ENCODE results near the gene FMN2.
"Not testable (repeated sequence)": the region's sequence is repeated elsewhere in the genome, so short reads cannot be mapped to it uniquely, and the experiment has no call there.

Gene FMN2

DNA sequence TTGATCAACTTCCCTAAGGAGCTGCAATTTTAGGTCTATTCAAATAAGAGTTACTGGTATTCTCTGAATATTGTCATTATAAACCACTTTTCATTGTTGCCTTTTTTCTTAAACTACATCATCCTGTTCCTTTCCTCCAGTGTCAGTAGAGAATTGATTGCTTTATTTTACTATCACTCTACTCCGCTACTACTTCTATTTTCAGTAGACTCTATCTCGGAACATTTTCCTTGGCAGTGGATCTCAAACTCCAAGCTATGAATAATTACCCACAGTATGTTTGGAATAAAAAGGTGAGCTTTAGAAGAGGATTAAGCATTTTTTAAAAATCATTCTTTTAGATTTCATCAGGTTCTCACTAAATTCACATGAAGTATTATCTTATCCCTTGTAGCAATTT is 295.4 kb downstream of the FMN2 start:
- no peak for DNase-seq

DNA sequence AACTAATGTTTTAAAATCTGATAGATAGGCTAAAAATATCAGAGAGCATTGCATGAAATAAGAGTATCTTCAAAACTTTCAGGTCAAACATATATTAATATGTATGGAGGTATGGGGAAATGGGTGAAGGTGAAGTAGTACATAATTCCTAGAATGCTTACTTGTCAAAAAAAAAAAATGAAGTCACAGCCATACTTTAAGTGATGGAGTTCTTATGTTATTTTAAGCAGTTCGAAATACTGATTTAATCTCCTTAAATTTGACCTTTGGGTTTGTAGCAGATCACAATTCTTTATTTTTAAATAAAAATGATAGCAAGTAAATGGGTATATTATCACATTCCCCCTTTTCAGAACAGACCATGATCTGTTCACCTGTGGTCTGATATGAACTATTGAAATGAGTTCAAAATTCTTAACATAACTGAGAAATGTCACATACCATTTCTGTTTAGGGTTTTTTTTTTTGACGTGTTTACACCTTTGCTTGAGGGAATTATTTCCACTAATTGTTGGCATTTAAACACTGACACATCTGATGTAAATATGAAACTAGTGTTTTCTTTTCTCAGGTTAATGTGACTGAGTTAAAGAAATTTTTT is 300.1 kb downstream of the FMN2 start:
- no peak for DNase-seq

DNA sequence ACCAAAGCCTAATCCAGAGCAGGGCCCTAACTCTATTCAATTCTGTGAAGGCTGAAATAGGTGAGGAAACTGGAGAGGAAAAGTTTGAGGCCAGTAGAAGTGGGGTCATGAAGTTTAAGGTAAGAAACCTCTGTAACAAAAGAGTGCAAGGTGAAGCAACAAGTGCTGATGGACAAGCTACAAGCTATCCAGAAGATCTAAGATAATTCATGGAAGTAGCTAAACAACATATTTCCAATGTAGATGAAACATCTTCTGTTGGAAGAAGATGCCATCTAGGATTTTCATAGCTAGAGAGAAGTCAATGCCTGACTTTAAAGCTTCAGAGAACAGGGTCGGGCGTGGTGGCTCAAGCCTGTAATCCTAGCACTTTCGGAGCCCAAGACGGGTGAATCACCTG is 302.7 kb downstream of the FMN2 start:
- DNase-seq = no peak

DNA sequence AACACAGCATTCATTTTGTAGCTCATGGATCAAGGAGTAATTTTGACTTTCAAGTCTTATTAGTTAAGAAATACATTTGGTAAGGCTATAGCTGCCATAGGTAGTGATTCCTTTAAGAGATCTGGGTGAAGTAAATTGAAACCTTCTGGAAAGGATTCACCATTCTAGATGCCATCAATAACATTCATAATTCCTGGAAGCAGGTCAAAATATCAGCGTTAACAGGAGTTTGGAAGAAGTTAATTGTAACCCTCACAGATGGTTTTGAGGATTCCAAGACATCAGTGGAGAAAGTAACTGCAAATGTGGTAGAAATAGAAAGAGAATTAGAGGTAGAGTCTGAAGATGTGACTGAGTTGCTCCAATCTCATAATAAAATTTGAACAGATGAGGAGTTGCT is 303.7 kb downstream of the FMN2 start:
- no peak for DNase-seq

DNA sequence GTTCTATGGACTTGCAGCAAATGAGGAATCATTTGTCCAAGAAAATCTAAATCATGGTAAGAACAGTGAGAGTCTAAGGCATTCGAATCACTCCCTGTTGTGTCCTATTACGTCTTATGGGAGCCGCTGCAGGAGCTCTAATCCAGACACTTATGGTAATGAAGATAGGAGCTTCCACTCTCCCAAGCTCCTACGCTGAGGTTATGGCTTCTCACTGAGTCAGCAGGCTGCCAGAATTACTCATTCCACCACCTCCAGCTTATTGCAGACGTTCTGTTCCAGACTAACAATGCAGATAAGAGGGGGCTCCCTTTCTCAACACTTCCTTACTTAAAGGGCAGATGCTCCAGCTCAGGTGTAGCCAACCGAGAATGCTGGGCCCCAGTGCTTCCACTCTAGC is 307.7 kb downstream of the FMN2 start:
- no peak for DNase-seq

DNA sequence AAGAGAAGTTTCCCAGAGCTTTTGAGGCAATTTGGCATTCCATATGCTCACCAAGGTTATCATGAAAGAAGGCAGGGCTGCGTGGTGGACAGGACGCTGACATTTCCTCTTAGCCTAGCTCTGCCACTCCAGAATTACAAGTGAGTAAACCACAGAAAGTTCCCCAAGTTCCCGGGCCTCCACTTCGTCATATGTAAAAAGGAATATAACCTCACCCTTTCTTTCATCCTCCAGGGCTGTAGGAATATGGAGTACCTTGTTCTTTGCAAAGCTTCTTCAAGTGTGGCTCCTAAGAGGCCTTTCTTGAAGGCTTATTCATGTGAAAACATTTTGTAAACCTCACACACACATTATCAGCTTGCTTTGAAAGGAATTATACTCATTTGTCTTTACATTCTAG is 310.0 kb downstream of the FMN2 start:
- DNase-seq = no peak

DNA sequence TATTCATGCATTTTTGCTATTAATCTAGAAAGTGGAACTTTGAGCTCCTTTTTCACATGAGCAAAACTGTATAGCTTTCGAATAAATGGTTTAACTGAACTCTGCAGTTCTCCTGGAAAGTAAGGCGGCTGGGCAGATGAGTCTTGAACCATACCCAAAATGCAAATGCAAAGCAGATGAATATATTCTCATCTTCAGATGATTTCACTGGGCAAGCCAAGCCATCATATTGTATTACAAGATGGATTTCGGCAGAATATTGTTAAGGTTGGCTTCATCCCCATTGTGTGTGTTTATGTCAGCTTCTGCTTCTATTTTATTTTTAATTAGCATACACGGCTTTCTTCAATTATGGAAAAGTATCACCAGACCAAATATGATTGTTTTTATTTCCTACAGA is 310.6 kb downstream of the FMN2 start:
- DNase-seq = no peak

DNA sequence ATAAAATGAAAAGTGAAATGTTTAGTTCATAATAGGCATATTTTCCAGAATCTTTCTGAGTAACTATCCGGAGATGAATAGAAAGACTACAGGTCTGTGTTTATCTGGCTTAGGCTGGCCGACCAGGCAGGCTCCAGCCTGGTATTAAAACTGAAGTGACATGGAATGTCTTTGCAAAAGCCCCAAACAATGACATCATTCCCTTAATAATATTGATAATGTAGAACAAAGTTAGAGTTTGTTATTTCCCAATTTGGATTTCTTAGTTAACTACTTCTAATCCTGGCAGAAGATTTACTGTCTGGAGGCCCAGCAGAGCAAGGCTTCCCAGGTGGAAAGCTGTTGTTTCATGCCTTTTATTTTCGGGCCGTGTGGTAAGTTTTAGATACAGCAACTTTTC is 312.6 kb downstream of the FMN2 start:
- no peak for DNase-seq

DNA sequence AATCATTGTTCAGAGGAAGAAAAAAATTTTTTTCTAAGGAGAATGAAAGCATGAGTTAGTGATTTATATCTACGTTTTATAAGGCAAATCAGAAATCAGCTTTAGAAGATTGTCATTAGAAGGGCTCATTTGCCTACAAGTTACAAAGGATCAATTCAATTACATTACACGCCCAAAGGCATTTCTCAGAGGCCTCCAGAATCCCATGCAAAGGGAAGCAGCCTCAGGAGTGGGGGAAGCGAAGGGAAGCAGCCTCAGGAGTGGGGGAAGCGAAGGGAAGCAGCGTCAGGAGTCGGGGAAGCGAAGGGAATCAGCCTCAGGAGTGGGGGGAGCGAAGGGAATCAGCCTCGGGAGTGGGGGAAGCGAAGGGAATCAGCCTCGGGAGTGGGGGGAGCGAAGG is 314.1 kb downstream of the FMN2 start:
- no peak for DNase-seq

DNA sequence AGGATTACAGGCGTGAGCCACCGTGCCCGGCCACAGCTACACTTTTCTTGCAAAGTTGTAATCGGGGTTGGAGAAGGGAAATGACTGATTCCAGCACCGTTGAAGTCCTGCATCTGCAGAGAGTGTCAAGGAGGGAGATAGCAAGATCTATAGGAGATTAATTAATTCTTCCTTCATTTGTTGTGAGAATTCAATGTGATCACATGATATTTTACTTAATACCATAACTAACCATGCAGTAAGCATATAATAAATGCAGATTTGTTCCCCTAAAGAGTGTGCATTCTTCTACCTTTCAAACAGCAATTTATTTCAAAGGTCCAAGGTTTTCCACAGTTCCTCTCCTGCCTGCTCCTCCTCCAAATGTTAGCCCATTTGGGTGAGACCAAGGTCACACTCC is 315.7 kb downstream of the FMN2 start:
- no peak for DNase-seq

DNA sequence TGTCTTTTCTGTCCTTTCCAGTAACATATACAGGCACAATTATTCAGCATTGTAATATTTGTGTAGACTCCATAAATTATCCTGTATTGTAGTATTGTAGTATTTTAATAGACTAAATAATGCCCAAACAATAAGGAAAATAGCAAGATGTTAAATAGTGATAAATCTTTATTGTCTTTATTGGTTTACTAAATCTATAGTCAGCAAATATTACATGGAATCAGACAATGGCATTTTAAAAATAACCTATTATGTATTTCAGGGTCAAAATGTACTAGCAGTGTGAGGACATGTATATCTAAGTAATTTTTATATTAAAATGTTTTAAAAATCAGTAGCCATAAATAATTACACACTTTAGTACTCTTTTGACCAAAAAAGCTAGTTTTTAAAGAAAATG is 317.9 kb downstream of the FMN2 start:
- DNase-seq = no peak

DNA sequence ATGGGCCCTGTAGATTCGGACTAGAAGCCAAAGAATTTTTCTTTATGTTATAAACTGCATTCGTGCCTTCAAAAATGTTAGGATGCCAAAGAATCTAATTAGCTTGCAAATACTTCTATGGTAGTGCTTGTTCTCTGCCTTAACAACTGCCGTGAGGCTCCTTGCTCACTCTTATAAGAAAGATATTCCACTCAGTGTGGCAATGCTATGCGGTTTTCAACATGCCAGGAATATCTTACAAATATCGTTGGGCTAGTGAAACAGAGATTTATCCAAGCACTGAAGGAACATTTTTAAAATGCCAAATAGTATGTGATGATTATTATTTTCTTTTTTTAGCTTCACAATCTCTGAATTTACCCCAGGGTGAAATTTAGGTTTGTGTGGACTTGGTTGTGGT is 322.0 kb downstream of the FMN2 start:
- no peak for DNase-seq

DNA sequence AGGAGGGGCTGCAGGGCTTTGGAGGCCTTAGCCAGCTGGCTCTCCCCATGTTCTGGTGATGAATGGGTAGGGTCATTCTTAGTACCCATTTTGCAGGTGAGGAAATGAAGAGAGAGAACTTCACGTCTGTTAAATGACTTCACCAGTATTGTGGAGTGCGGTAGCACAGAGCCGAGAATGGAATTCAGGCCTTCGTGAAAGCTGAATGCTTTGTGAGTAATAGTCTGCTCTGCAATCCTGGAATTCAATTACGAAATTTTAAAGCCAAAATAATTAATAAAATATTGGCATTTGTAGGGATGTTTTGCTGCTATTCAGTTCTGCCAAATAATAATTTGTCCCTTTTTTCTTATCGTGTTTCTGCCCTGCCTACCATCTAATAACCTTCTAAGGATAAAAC is 322.6 kb downstream of the FMN2 start:
- DNase-seq = no peak

DNA sequence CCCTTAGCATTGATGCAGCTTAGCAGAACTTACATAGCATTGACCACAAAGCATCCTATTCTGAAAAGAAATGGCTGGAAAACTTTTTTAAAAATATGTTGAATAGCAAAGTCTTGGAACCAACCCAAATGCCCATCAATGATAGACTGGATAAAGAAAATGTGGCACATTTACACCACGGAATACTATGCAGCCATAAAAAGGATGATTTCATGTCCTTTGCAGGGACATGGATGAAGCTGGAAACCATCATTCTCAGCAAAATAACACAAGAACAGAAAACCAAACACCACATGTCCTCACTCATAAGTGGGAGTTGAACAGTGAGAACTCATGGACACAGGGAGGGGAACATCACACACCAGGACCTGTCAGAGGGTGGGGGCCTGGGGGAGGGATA is 323.3 kb downstream of the FMN2 start:
- not testable (repeated sequence) for DNase-seq

DNA sequence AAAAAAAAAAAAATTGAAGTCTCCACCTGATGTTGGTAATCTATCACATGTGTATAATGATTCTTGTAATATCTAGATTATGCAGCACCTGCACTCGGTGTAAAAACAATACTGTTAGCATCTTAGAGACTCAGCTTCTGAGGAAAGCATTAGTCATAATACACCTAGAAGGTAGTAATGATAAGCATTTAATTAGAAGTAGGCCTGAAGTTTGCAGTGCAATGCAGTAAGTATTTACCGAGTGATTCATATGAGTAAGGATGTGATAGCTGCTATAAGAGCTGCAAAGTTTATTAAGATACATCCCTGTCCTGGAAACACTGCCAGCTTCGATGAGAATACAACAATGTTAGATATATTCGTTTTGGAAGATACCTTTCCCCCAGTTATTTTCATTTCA is 323.8 kb downstream of the FMN2 start:
- no peak for DNase-seq

DNA sequence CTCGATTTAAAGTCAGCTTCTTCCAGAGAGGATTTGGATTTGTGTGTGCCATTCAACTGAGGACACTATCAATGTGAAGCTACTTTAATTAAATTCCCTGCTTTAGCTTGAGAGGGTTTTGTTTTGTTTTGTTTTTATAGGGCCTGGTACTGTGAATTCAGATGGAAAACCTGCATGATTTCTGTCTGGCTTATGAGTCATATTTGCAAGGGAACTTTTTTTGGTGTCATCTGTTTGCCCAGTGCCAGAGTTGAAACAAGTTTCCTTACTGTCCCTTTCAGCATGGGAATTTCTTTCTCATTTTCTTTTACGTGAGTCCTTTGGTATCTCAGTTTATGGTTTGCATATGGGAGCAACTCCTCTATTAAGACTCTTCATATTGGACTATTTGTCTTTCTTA is 325.6 kb downstream of the FMN2 start:
- no peak for DNase-seq

DNA sequence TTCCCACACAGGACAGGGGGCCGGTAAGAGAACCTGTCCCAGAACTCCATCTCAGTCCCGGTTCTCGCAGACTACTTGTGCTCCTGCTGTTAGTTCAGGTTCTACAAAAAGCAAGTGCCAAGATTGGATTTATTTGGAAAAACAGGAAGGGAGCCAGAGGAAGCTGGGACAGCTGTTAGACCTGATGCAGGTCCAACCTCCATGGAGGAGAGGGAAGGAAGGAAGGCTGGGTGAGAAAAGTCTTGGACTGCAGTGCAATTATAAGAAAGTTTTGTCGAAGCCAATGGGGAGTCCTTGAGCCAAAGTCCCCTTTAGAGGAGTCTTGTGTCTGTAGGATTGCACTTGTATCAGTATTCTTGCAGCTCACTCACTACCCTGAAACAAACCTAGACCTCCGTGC is 329.1 kb downstream of the FMN2 start:
- DNase-seq = no peak

DNA sequence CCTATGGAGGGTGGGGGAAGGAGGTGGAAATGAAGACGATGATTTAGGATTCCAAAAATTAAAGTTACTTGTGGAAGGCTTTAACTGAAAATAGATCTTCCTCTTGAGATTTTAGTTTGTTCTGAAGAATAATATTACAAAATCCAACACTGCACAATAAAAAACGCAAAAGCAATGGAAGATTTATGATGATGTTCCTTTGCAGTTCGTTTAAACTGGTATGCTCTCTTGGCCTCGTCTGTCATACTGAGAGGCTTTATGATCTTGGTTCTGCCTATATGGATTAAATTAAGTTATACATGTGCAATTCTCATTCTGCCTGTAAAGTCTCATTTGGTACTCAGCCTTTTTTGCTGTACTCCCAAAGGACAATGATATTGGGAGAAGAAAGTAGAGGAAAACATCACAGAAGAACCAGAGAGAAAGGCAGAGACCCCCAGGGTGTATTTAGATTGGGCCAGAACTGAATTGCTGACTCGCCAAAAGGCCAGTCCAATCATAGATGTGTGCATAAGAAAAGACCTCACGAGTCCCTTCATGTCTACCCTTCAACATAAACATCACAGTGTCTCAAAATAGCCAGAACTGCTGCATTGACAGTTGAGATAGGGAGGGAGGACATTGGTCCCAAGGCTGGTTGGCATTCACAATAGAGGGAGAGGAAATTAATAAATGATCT is 331.7 kb downstream of the FMN2 start:
- DNase-seq = no peak

DNA sequence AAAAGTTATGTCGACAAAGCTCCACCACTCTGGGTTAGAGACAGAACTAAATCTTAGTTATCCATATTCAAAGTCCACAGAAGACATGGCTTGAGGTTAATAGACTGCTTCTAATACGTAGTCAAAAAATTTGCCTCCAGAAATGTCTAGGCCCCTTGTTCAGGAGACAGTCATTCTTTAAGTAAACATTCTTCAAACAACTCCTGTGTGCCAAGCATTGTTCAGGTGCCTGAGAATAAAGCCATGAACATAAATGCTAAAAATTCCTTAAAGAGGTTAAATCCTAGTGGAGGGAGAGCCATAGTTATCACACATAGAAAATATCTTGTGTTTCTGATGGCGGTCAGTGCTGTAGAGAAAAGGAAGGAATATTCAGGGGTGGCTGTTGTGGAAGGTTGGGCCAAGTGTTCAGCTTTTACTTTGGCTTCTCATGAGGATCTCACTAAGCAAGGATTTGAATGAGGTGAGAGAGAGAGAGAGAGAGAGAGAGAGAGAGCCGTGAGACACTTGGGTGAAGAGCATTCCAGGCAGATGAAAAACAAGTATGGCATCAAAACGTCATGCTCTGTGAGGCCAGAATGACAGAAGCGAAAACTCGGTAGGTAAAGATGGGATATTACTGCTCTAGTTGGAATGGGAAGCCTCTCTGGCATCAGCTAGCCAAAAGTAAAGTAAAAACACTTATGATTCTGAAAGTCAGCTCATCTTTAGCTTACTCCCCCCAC is 333.2 kb downstream of the FMN2 start:
- DNase-seq = no peak

DNA sequence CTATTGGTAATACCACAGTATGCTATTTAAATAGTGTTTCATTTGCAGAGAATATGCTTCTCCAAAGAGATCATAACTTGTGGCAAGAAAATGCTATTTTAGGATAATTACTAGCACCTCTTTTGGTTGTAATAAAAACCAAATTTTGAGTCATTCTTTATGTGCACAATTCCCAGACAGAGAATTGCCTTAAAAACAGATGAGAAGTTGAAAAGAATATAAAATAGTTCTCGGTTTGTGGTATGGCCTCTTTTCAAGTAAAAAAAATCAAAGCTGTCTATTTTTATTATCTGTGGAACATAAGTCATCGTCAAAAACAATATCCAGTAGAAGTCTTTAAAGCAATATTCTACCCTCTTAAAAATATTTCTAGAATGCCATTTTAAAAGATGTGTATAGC is 334.4 kb downstream of the FMN2 start:
- DNase-seq = no peak

DNA sequence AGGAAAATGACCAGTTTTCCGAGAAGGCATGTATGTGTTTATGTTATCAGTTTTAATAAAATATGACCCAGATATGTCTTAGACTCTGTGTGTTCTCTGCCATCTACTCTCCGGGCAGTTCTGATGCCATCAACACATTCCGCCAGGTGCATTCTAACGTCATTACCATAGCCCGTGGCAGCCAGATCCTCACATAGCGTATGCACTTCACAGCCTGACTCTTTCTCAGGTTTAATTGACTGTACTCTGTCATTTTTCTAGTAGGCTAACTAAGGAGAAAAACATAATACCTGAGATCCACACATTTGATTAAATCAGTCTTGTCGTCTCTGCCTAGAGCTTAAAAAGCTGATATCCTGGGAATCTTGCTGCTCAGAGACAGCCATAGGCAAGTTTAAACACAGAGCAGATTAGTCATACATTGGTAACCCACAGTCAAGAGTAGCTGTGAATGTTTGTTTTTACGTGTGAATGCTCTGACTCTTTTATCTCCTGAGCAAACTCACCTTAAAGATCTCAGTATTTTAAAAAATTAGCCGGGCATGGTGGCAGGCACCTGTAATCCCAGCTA is 344.4 kb downstream of the FMN2 start:
- DNase-seq = no peak

DNA sequence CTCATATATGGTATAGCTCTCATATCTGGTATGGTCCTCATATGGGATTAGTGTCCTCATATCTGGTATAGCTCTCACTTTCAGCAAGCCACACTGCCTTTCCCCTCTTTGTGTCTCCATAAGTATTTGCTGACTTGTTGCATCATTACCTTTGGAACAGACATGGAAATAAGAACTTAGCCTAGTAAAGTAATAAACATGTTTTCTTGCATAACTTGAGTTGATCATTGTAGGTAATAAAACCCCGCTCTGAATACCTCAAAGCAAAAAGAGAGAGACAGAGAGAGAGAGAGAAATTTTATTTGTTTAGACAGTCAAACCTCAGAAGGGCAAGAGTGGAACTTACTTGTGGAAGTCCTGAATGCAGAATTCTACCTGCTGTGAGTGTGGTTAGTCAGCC is 350.0 kb downstream of the FMN2 start:
- no peak for DNase-seq

DNA sequence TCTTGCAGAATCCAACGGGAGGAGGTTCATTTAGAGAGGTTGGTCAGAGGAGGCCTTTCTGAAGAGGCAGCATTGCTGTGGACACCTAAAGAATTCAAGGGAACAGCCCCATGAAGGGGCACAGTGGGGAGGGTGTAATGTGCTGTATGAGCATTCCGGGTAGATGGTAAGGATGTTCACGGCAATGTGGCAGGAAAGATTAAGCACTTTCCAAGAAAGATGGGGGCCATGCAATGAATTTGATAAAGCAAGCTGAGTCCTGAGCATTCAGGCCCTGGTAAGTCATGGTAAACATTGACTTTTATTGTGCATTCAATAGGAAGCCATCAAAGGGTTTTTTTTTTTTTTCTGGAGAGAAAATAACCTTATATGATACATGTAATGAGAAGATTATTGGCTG is 353.7 kb downstream of the FMN2 start:
- DNase-seq = no peak

DNA sequence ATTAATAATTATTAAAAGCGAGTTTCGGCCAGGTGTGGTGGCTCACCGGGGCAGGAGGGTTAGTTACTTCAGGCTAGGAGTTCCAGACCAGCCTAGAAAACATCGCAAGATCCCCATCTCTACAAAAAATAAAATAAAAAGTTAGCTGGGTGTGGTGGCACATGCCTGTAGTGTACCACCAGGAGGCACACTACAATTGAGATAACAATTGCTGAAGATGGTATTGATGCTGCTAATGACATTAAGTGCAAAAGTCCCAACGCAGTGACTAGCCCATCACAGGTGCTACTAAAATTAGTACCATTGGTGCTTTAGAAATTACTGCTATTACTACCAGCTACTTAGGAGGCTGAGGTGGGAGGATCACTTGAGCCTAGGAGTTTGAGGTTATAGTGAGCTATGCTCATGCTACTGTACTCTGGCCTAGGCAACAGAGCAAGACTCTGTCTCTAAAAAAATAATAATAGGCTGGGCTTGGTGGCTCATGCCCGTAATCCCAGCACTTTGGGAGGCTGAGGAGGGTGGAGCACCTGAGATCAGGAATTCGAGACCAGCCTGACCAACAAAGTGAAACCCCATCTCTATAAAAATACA is 363.6 kb downstream of the FMN2 start:
- no peak for DNase-seq

Measured in suppressor macrophage treated with lipopolysaccharide for 1 hour (primary cell).